GM19395 (cell line): ENCODE measurements around the gene ACOD1.
A peak's percentile ranks its signal among the peaks of the same experiment; 100 is the strongest.
"Not testable (repeated sequence)": the region's sequence is repeated elsewhere in the genome, so short reads cannot be mapped to it uniquely, and the experiment has no call there.

Source experiments
- ATAC-seq: cut with Tn5 transposase; IDR thresholded peaks from one replicate; pipeline ENCODE4 v1.9.1; 2021; ENCODE audit warnings: mild to moderate bottlenecking, moderate library complexity; ENCODE audit not compliant: unreplicated experiment

ACOD1 gene

DNA sequence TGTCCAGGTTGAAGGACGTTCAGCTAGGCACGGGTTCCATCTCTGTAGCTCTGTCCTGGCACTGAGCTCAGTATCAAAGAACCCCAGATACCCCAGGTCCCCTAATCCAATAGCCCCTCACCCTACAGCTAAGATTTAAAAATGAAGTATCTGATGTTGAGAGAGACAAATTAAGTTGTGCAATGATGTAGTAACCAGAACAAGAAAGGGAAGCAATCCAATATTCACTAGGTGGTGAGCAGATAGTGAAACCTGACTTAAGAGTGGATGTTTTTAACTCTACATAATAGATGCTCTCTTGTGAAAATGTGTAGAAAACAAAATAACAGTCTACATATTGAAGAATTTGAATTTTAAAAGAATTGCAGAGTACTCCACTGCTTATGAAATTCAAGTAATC is 1.8 kb downstream of the ACOD1 start:
- no peak for ATAC-seq

DNA sequence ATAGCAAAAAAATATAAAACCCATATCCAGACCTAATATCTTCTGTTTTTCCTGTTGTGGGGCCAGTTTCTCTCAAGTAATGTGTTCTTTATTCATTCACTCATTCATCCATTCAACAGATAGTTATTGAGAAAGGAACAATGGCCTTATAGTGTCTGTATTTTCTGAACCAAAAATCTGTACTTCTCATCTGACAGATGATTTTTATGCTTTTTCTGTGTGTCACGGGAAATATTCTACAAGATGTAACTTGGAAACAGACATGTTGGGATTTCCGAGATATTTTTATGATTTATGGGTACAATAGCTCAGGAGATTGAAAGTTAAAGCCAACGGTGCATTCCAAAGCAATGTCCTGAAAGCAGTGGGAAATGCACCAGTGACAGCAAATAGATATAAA is 5.7 kb downstream of the ACOD1 start:
- ATAC-seq = no peak

DNA sequence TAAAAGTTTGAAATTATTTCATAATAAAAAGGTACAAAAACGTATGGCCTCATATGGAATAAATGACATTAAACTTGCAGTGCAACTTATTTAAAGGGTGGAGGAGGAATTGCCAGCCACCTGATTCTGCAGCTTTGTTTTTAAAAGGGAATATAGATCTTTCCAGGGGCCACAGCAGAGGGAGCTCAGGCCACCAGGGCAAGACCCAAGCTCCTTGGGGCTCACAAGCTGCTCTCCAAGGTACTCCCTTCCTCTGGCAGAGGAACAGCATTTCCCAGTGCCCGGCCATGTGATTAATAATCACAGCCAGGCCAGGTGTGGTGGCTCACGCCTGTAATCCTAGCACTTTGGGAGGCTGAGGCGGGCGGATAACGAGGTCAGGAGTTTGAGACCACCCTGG is 6.2 kb downstream of the ACOD1 start:
- ATAC-seq = no peak

DNA sequence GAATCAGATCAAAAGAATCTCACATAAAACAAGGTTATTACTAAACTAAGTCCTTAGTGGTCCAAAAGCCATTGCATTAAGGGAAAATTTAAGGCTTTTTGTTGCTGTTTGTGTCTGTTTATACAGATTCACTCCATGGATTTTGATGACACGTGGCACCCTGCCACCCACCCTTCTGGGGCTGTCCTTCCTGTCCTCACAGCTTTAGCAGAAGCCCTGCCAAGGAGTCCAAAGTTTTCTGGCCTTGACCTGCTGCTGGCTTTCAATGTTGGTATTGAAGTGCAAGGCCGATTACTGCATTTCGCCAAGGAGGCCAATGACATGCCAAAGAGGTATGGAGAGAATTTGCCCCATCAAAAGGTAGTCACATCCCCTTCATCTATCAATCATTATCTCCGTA is 6.9 kb downstream of the ACOD1 start:
- ATAC-seq = no peak

DNA sequence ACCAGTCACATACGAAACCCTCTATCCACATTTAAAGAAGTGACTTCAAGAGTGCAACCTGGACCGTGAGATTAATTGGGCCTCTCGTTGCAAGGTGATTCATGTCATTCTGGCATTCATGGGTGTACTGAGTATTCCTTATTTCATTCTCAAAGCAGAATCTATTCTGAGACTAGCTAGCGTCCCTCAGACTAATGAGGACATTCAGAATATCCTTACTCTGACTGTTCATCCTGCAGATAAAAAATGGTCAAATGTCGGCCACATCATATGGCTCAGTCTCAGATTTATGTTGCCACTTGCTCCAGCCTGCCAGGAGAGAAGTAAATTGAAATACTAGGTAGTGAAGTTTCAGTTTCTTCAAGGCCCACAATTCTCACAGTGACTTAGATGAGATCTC is 7.3 kb downstream of the ACOD1 start:
- ATAC-seq = no peak

DNA sequence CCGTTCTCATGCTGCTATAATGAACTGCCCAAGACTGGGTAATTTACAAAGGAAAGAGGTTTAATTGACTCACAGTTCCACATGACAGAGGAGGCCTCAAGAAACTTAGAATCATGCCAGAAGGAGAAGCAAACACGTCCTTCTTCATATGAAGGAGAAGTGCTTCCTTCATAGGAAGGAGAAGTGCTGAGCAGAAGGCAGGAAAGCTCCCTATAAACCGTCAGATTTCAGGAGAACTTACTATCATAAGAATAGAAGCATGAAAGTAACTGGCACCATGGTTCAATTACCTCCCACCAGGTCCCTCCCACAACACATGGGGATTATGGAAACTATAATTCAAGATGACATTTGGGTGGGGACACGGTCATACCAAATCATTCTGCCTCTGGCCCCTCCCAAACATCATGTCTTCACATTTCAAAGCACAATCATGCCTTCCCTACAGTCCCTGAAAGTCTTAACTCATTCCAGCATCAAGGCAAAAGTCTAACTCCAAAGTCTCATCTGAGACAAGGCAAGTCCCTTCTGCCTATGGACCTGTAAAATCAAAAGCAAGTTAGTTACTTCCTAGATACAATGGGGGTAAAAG is 10.6 kb downstream of the ACOD1 start:
- ATAC-seq = no peak

DNA sequence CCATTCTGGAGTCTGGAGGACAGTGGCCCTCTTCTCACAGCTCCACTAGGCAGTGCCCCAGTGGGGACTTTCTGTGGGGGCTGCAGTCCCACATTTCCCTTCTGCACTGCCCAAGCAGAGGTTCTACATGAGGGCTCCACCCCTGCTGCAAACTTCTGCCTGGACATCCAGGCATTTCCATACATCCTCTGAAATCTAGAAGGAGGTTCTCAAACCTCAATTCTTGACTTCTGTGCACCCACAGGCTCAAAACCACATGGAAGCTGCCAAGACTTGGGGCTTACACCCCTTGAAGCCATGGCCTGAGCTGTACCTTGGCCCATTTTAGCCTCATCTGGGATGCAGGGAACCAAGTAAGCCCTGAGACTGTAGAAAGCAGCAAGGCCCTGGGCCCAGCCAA is 11.4 kb downstream of the ACOD1 start:
- not testable (repeated sequence) for ATAC-seq

DNA sequence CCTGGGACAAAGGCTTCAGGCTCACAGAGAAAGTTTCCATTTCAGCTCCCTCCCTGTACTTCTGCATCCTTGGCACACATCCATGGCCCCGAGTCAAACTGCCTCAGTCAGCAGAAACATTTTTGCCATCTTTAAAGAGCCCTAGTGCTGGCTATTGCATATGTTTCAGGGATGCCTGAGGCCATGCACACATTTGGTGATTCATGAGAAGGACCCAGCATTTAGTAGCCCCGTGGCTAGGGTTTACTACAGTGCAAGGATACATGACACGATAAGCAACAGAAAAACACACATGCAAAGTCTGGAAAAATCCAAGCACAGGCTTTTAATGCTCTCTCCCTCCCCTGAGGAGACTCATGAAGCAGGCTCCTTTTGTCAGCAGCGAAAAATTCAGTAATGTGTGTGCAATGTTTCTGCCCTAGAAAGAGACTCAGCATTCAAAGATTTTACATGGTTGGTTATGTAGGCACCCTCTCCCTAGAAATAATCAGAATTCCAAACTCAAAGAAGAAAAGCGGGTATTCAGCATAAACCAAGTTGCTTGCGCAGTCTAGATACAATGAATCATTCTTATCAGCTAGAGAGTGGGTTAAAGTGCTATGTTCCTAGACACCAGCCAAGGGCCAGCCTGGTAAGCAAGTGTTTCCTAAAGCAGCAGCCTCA is 17.6 kb downstream of the ACOD1 start:
- ATAC-seq = no peak

DNA sequence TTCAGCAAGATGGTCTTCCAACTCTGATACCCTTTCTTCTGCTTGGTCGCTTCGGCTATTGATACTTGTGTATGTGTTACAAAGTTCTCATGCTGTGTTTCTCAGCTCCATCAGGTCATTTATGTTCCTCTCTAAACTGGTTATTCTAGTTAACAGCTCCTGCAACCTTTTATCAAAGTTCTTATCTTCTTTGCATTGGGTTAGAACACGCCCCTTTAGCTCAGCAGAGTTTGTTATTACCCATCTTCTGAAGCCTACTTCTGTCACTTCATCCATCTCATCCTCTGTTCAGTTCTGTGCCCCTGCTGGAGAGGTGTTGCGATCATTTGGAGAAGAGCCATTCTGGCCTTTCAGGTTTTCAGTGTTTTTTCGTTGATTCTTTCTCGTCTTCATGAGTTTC is 18.7 kb downstream of the ACOD1 start:
- no peak for ATAC-seq

DNA sequence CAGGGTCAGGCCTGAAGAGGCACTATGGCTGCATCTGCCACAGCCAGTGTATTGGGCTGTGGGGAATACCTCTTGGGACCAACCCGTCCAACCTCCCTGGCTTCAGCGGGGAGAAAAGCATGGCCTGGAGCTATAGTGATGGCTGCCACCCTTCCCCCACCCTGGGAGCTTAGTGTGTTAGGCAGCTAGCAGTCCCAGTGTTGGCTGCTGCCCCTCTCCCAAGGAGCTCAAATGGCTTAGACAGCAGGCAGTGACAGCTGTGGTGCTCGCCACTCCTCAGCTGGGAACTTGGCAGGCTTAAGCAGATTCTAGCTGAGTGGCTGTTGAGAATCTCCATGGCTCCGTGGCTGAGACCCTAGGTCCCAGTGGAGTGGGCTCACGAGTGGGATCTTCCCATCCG is 19.7 kb downstream of the ACOD1 start:
- no peak for ATAC-seq

DNA sequence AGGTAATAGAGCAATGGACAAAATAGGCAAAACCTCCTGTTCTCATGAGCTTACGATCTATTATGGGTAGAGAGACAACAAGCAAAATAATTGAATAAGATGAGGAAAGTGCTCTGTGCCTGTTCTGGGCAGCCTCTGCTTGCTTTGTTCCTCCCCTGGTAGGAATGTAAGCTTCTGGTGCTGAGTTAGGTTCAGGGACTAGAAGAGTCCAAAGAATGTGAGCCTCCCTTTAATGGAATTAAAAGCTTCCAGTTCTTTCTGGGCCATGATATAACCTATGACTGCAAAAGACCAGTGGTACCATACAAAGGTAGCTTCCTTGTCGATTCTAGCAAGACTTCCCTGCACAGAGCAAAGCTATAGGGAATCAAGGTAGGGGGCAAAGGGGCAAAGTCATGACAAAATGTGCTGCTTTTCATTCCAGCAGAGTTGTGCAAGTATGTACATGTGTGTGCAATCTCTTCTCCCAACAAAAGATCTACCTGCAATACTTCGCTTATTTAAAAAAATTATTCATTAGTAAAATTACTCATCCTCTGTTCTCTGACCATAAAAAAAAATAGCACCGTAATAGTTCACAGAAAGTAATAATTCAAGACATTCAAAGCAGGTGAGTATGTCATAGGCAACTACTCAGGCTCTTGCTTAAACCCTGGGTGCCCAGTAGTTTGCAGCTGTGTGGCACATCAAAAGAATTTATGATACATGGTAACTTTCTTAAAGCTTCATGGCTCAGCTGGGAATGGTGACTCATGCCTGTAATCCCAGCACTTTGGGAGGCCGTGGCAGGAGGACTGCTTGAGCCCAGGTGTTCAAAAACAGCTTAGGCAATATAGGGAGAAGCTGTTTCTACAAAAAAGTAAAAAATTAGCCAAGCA is 21.4 kb downstream of the ACOD1 start:
- ATAC-seq = no peak

DNA sequence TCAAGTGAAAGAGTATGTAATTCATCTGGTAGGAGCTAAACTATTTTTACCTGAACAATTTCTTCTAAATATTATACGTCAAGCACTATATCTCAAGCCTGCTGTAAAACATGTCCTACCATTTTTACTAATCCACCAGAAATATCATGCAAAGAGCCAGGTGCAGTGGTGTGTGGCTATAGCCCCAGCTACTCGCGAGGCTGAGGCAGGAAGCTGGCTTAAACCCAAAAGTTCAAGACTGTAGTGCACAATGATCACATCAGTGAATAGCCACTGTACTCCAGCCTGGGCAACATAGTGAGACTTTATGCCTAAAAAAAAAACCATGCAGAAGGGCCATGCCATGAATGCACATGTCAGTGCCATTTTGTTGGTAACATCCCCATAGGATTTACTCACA is 22.9 kb downstream of the ACOD1 start:
- peak; percentile 54 for ATAC-seq

DNA sequence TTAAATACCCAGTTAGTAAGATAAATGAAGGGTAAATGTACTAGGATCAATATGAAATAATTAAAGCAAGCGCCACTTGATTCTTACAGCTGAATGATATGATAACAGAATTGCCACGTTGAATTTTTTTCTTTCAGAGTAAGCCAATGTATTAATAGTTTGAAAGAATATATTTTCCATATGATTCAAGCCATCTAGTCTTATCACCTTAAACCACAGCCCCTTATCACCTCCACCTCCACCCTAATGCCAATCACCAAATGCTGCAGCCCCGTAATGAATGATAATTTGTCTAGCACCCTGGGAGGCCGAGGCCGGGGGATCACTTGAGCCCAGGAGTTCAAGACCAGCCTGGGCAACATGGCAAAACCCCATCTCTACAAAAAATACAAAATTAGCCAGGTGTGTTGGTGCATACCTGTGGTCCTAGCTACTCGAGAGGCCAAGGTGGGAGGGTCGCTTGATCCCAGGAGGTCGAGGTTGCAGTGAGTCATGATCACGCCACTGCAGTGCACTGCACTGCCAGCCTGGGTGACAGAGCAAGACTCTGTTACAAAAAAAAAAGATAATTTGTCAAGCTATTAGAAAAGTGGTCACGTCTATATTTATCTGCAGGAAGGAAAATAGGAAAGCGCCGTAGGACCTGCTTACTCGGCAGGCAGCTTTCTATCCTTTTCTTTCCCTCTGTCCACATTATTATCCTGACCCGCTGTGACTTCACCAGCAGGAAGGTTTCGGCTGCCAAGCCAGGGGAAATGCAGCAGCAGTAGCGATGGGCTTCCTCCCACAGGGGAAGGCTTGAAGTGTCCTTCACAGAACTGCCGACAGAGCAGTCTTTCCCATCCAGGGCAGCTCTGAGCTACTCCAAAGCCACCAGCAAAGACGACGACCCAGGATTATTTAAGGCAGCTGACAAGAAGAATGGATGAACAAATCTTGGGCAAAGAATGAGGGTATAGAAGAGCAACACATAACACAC is 23.8 kb downstream of the ACOD1 start:
- ATAC-seq = no peak

DNA sequence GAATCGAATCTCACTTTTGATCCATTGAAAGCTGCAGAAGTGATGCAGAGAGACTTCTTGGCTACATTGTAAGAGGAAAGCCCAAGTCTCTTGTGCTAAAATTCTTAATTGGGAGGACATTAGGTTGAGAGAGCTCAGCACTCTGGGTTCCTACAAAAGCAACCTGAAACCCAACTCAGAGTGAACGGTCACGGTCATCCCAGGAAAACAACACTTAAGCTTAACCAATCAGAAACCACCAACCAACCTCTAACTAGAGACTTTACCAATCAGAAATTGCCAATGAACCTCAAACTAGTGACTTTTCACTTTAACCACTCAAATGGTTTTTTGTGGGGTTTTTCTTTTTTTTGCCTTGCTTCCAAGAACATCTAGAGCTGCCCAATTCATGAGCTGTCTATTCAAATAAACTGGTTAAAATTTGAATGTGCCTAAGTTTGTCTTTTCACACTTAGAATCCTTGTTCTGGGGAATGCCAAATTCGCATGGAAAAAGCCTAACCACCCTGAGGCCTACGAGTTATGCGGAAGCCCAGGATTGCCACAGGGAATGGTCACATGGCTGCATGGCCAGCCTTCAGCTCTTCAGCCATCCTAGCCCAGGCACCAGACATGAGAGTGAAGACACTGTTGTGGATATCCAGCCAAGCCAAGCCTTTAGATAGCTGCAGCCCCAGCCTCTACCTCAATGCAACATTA is 25.8 kb downstream of the ACOD1 start:
- ATAC-seq = no peak

DNA sequence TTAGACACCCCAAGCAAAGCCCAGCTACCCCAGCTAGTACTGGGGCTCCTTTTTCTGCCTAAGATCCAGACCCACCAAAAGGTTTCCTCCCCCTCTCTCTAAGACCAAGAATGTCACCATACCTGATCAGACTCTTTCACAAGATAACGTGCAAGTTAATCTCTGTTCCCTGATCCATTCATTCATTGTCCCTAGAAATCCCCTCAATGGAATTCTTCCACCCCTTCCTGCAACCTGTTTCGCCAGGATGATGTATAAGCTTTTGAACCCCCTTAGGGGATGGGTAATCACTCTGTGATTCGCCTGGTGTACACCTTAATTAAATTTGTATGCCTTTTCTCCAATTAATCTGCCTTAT is 26.3 kb downstream of the ACOD1 start:
- no peak for ATAC-seq

DNA sequence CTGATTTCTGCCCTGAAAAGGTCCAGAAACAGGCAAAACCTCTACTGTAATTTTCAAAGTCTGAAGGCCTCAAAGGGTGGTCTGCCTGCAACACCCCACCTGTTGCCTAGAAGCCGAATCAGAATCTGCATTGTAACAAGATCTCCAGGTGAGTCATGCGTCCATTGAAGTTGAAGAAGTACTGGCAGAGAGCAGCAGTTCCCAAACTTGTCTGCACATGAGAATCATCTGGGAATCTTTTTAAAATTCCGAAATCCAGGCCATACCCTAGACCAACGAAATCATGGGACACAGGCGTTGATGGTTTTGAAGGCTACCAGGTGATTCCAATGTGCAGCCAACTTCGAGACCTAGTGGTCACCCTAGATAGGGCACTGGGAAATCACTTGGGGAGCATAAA is 27.6 kb downstream of the ACOD1 start:
- no peak for ATAC-seq

DNA sequence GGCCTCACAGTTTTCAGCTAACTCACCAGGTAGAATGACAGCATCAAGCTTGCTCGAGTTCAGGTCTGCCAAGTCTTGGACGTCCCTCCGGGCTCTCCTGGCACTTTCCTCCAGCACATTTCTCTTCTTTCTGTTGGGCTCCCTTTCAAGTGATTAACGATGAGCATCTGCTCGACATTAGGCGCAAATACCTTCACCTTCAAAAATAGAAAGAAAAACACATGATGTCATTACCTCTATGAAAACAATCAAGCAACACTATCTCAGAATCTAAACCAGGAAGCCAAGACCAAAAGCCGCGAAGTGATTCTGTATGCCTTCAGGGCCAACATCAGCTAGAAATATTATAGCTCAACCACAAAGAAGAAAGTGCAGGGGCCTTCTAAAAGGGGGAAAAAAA is 28.2 kb downstream of the ACOD1 start:
- ATAC-seq = no peak

DNA sequence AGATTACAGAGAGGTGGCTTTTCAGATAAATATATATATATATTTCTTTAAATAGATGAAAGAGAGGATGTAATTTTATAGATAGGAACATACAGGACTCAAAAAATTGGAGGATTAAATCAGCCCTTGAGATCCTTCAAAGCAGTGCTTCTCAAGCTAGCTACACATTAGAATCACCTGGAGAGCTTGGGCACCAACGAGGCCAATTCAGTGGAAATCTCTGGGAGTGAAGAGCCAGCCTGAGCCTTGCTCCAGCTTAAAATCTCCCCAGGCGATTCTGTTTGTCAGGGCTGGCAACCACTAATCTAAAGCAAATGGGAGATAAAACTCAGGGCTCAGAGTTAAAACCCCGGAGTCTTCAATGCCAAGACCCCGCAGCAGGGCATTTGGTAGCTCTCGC is 28.6 kb downstream of the ACOD1 start:
- no peak for ATAC-seq

DNA sequence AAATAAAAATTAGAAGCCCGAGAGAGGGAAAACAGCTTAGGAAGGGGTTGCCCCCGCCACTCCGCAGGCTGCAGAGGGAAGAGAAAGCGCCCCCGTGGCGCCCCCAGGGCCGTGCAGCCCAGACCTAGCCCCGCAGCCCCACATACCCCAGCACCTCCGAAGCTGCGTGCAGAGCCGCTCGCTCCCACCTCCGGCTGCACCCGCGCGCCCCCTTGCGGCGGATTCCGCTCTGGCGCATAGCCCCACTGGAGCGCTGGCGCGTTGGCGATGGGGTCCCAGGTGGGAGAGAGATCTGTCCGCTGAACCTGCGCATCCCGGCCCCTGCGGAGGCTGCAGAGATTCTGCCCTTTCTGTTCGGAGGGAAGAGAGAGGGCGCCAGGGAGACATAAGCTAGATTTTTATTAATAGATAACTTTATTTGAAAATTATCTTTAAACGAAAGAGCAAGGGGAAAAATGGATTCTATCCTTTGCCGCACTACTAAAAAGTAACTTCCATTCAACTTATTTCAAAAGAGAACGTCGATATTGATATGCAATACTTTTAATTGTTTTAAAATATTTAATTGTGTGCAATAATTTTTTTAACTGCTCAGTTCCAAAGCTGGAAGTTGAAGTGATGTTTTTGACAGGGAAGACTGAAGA is 31.9 kb downstream of the ACOD1 start:
- peak; percentile 99 for ATAC-seq

DNA sequence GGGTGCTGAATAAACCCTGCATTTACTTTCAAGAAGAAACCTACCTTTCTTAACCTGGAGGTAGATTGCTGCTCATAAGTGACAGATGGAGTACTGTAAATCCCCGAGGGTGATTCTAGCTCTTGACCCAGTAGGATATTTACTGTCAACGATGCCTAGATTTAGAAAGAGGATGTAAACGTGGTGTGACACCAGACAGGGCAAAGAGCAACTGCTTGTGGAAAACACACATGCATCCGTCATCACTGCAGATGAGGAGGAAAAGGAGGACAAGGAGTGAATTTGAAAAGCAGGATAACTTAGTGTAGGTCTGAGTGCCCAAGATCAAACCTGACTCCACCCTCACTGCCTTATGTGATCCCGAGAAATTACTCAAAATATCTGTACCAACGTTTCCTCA is 33.8 kb downstream of the ACOD1 start:
- no peak for ATAC-seq
